Measurements from ENCODE around the gene SPCS2. TPM values are rescaled to one million over a fixed set of nuclear protein-coding genes. Genes with fewer than 3 reads are reported as not detected.

Gene SPCS2
- polyA plus RNA-seq, 1 of the 3 experiments (the other 2 are of a cell fraction), result 49.1 TPM

GRCh38 chr11:74942073-74942759 lies 6.8 kb upstream of the SPCS2 start:
- ChIA-PET POLR2A (no interaction called here), CTCF (interaction anchor here (1.6 to 4.6 kb wide), 3 partner anchors 13 to 306 kb away, joined by 3 to 42 read pairs (median 17); no protein-coding TSS in a partner anchor)
- Histone ChIP-seq H3K4me2 (peak overlapping the region; percentile 60), H3K9ac (peak overlapping the region; percentile 60; the same call in 1 of the 2 replicates), H3K4me1 (ENCODE audit: control insufficient read depth in 1 of 2, insufficient read depth in 2 of 2, low read depth in 1 of 2, low read length in 1 of 2) (peaks cover 0 to 31% of the 10 kb centered on the region in 2 experiments), H3K79me2 (ENCODE audit: insufficient read depth) (peaks cover 50% of the 10 kb centered on the region), H3K9me3 (no peaks in the 10 kb centered on the region), H3F3A (replicated peaks; ENCODE audit: insufficient read depth) (peaks cover 40% of the 10 kb centered on the region), H3K4me3 (ENCODE audit: low read depth in 2 of 2, low read length in 1 of 2) (no peak overlapping the region), H2AFZ (ENCODE audit: low read depth) (no peak overlapping the region), H3K27me3 (ENCODE audit: insufficient read depth) (no peaks in the 10 kb centered on the region), H4K20me1 (ENCODE audit: insufficient read depth) (no peaks in the 10 kb centered on the region), H3K27ac (ENCODE audit: low read depth in 2 of 2, low read length in 1 of 2) (peak overlapping the region in 1 of 2 experiments; percentile 94; a peak in 2 of 4 replicates), H3K36me3 (replicated peaks in 1 of 2; ENCODE audit: control insufficient read depth in 1 of 2, insufficient read depth in 2 of 2, low read length in 1 of 2) (peaks cover 40 to 49% of the 10 kb centered on the region in 2 experiments), H3K9me2 (no peaks in the 10 kb centered on the region)
- no peak for DNase-seq
- 98% methylated on average over 5 of the region's 5 CpGs for WGBS (ENCODE audit: low lambda C conversion rate)
- no peak for TF ChIP-seq FOSL2 (IDR thresholded peaks at IDR 0.05; ENCODE audit: borderline replicate concordance, low read depth)
- no peak for TF ChIP-seq NRF1 (IDR thresholded peaks at IDR 0.05; ENCODE audit: low read depth, low read length)
- no peak for TF ChIP-seq FOXJ3 (CRISPR knock-in tag; IDR thresholded peaks at IDR 0.05)
- no peak for TF ChIP-seq TCF12 (IDR thresholded peaks at IDR 0.05)
- TF ChIP-seq EZH2phosphoT487 (IDR thresholded peaks at IDR 0.05; ENCODE audit: borderline replicate concordance, low read depth), result no peak
- TF ChIP-seq JUND (IDR thresholded peaks at IDR 0.05), result no peak
- no peak for TF ChIP-seq IRF3 (IDR thresholded peaks at IDR 0.05; ENCODE audit: low read depth, low read length)
- no peak for TF ChIP-seq SMC3 (IDR thresholded peaks at IDR 0.05; ENCODE audit: low read depth, low read length)
- no peak for TF ChIP-seq NFIC (IDR thresholded peaks at IDR 0.05; ENCODE audit: borderline replicate concordance)
- no peak for TF ChIP-seq REST (IDR thresholded peaks at IDR 0.05; ENCODE audit: low read depth, low read length)

- CTCF ChIA-PET, result interaction anchor here (0.6 to 1.8 kb wide), 4 partner anchors 20 to 300 kb away, joined by 4 to 5 read pairs (median 4); no protein-coding TSS in a partner anchor
- peaks cover 14% of the 10 kb centered on the region for H4K20me1 ChIP-seq (ENCODE audit: insufficient read depth)
- no peaks in the 10 kb centered on the region for H3K9me2 ChIP-seq
- peak overlapping the region; percentile 87 for H3K4me2 ChIP-seq
- H3K9ac ChIP-seq, result peak overlapping the region; percentile 91
- peak; percentile 52 for DNase-seq
- POLR2A ChIA-PET, result interaction anchor here (0.5 to 2.1 kb wide), 6 partner anchors 11 to 1426 kb away, joined by 3 to 9 read pairs (median 4); partner anchors contain the start of gene NEU3
- WGBS (ENCODE audit: low lambda C conversion rate), result 4% methylated on average over 9 of the region's 9 CpGs
- peaks cover 17% of the 10 kb centered on the region for H3F3A ChIP-seq (replicated peaks; ENCODE audit: insufficient read depth)
- H3K9me3 ChIP-seq, result no peaks in the 10 kb centered on the region
- H2AFZ ChIP-seq (ENCODE audit: low read depth), result peak overlapping the region; percentile 94
- H3K27ac ChIP-seq (ENCODE audit: low read depth in 2 of 2, low read length in 1 of 2), result peak overlapping the region; percentile 72 to 80
- peaks cover 91% of the 10 kb centered on the region for H3K79me2 ChIP-seq (ENCODE audit: insufficient read depth)
- H3K27me3 ChIP-seq (ENCODE audit: insufficient read depth), result no peaks in the 10 kb centered on the region
- peaks cover 10 to 32% of the 10 kb centered on the region in 2 experiments for H3K36me3 ChIP-seq (replicated peaks in 1 of 2; ENCODE audit: control insufficient read depth in 1 of 2, insufficient read depth in 2 of 2, low read length in 1 of 2)
- H3K4me3 ChIP-seq (ENCODE audit: low read depth in 2 of 2, low read length in 1 of 2), result peak overlapping the region; percentile 85 to 88
- peaks cover 3 to 21% of the 10 kb centered on the region in 2 experiments; a peak in 3 of 4 replicates for H3K4me1 ChIP-seq (ENCODE audit: control insufficient read depth in 1 of 2, insufficient read depth in 2 of 2, low read depth in 1 of 2, low read length in 1 of 2)
- TF ChIP-seq PBX3 (IDR thresholded peaks at IDR 0.05), result no peak
- no peak for TF ChIP-seq MXI1 (IDR thresholded peaks at IDR 0.05; ENCODE audit: low read depth, low read length)
- no peak for TF ChIP-seq FOXJ3 (CRISPR knock-in tag; IDR thresholded peaks at IDR 0.05)
- TF ChIP-seq RFX5 (IDR thresholded peaks at IDR 0.05; ENCODE audit: low read length), result no peak
- TF ChIP-seq MAX (IDR thresholded peaks at IDR 0.05; ENCODE audit: low read depth), result no peak
- TF ChIP-seq SIN3A (IDR thresholded peaks at IDR 0.05; ENCODE audit: borderline replicate concordance, low read depth, low read length), result no peak
- no peak for TF ChIP-seq USF2 (IDR thresholded peaks at IDR 0.05; ENCODE audit: borderline replicate concordance, low read depth, low read length)
- TF ChIP-seq EP300 (IDR thresholded peaks at IDR 0.05; ENCODE audit: borderline replicate concordance in 1 of 2, low read depth in 1 of 2, low read length in 1 of 2), result no peak
- TF ChIP-seq YY1 (IDR thresholded peaks at IDR 0.05; ENCODE audit: low read depth), result no peak
- TF ChIP-seq ELF1 (IDR thresholded peaks at IDR 0.05), result no peak
- TF ChIP-seq JUND (IDR thresholded peaks at IDR 0.05), result no peak
- no peak for TF ChIP-seq GABPA (IDR thresholded peaks at IDR 0.05; ENCODE audit: low read depth)
- TF ChIP-seq NFIC (IDR thresholded peaks at IDR 0.05; ENCODE audit: borderline replicate concordance), result no peak
These were observed 544 bp upstream of the SPCS2 start for GRCh38 chr11:74948546-74948897.
